ENCODE results near the gene VASP. TPM values are rescaled to one million over a fixed set of nuclear protein-coding genes. Genes with fewer than 3 reads are reported as not detected.
A peak's percentile ranks its signal among the peaks of the same experiment; 100 is the strongest.

The VASP gene
- total RNA-seq, 1 donor from 2014 or later = 155 TPM

- peak overlapping the region; percentile 81 for H3K27ac ChIP-seq
- intact Hi-C loops (cut with DNase I) = no loop called here
- no peak for TF ChIP-seq CTCF (IDR thresholded peaks at IDR 0.05)
- peaks cover 50% of the 10 kb centered on the region for H3K4me1 ChIP-seq
- DNase-seq = no peak
- no peak overlapping the region for H3K4me3 ChIP-seq
- H3K9me3 ChIP-seq = no peaks in the 10 kb centered on the region
- no peak for ATAC-seq
- peaks cover 5% of the 10 kb centered on the region for H3K36me3 ChIP-seq
- H3K27me3 ChIP-seq = no peaks in the 10 kb centered on the region
Observed at GRCh38 chr19:45512881-45513483, 5.7 kb downstream of the VASP start.

GRCh38 chr19:45514376-45515051 is 7.2 kb downstream of the VASP start:
- no peaks in the 10 kb centered on the region for H3K27me3 ChIP-seq
- no peaks in the 10 kb centered on the region for H3K9me3 ChIP-seq
- peaks cover 19% of the 10 kb centered on the region for H3K36me3 ChIP-seq
- no peak for TF ChIP-seq CTCF (IDR thresholded peaks at IDR 0.05)
- peaks cover 49% of the 10 kb centered on the region for H3K4me1 ChIP-seq
- H3K4me3 ChIP-seq = peak overlapping the region; percentile 8
- intact Hi-C loops (cut with DNase I) = no loop called here
- peak overlapping the region; percentile 81 for H3K27ac ChIP-seq
- peak; percentile 83 for DNase-seq
- peak; percentile 76 for ATAC-seq

GRCh38 chr19:45515081-45515624 is 7.9 kb downstream of the VASP start:
- Histone ChIP-seq H3K27me3 (no peaks in the 10 kb centered on the region), H3K4me3 (no peak overlapping the region), H3K4me1 (peaks cover 43% of the 10 kb centered on the region), H3K27ac (peak overlapping the region; percentile 81), H3K9me3 (no peaks in the 10 kb centered on the region), H3K36me3 (peaks cover 24% of the 10 kb centered on the region)
- ATAC-seq = peak; percentile 82
- peak; percentile 74 for DNase-seq
- no peak for TF ChIP-seq CTCF (IDR thresholded peaks at IDR 0.05)
- intact Hi-C loops (cut with DNase I) = no loop called here

- Histone ChIP-seq H3K36me3 (peaks cover 31% of the 10 kb centered on the region), H3K4me1 (peaks cover 37% of the 10 kb centered on the region), H3K9me3 (no peaks in the 10 kb centered on the region), H3K27me3 (no peaks in the 10 kb centered on the region), H3K4me3 (no peak overlapping the region), H3K27ac (peak overlapping the region; percentile 81)
- ATAC-seq (peak; percentile 69), DNase-seq (peak; percentile 80)
- no peak for TF ChIP-seq CTCF (IDR thresholded peaks at IDR 0.05)
- intact Hi-C loops (cut with DNase I) = no loop called here
Observed at GRCh38 chr19:45515807-45516401, 8.6 kb downstream of the VASP start.

GRCh38 chr19:45517238-45517637 is 10.0 kb downstream of the VASP start:
- H3K4me3 ChIP-seq = no peak overlapping the region
- DNase-seq = no peak
- ATAC-seq = no peak
- H3K36me3 ChIP-seq = peaks cover 44% of the 10 kb centered on the region
- intact Hi-C loops (cut with DNase I) = no loop called here
- no peaks in the 10 kb centered on the region for H3K27me3 ChIP-seq
- no peak overlapping the region for H3K27ac ChIP-seq
- H3K9me3 ChIP-seq = no peaks in the 10 kb centered on the region
- peaks cover 23% of the 10 kb centered on the region for H3K4me1 ChIP-seq
- TF ChIP-seq CTCF (IDR thresholded peaks at IDR 0.05) = no peak

All from upper lobe of right lung (tissue), 1 donor.